IMR-90 (cell line): Measurements from ENCODE around the gene COL2A1. TPM values are rescaled to one million over a fixed set of nuclear protein-coding genes. Genes with fewer than 3 reads are reported as not detected.
A peak's percentile ranks its signal among the peaks of the same experiment; 100 is the strongest.

Source experiments
- ATAC-seq: fragments of 200-7000 bp; cut with Tn5 transposase; 2 replicates; pipeline ENCODE4 v1.9.1; 2020; ENCODE audit warnings: low read depth, mild to moderate bottlenecking, moderate library complexity
- BruUV-seq: library from RNA; stranded (reverse); fragments of 400-500 nt; replicated peaks from 2 replicates; lab custom pipeline; 2021; lab: Mats Ljungman, UMichigan
- CTCF ChIA-PET: fragments of 300-600 bp; formaldehyde crosslinking; extraction: SDS; loops from one replicate; lab custom pipeline; 2021; ENCODE audit warnings: antibody characterized with exemption; lab: Yijun Ruan, JAX
- POLR2A ChIA-PET: fragments of 300-600 bp; sonication (Branson Sonifier 250); formaldehyde crosslinking; loops from one replicate; lab custom pipeline; 2022; ENCODE audit warnings: antibody characterized with exemption; ENCODE audit not compliant: unreplicated experiment; lab: Charles Lee
- DNase-seq: peaks from one replicate; pipeline ENCODE4 v3.0.0; 2013
- H2AFZ ChIP-seq: replicated peaks from 2 replicates; pipeline ENCODE3; 2013; ENCODE audit warnings: low read length, mild to moderate bottlenecking; ENCODE audit not compliant: poor library complexity
- H2AK5ac ChIP-seq: 2 replicates; pipeline ENCODE4 v1.6.1; 2013; ENCODE audit warnings: low read depth, low read length, inconsistent platforms
- H2AK9ac ChIP-seq: replicated peaks from 2 replicates; pipeline ENCODE3; 2013; ENCODE audit warnings: mild to moderate bottlenecking, low read depth, low read length, moderate library complexity; ENCODE audit not compliant: poor library complexity
- H2BK120ac ChIP-seq: 2 replicates; pipeline ENCODE4 v1.6.1; 2013; ENCODE audit warnings: low read depth, low read length, inconsistent platforms
- H2BK15ac ChIP-seq: 3 replicates; pipeline ENCODE4 v1.6.1; 2013; ENCODE audit warnings: low read depth, low read length, inconsistent platforms
- H2BK20ac ChIP-seq: 2 replicates; pipeline ENCODE4 v1.6.1; 2013; ENCODE audit warnings: low read depth, mild to moderate bottlenecking, inconsistent platforms, low read length, moderate library complexity
- H2BK5ac ChIP-seq: 2 replicates; pipeline ENCODE4 v1.6.1; 2013; ENCODE audit warnings: mild to moderate bottlenecking, low read depth, low read length, inconsistent platforms; ENCODE audit not compliant: poor library complexity, severe bottlenecking
- H3K14ac ChIP-seq: replicated peaks from 2 replicates; pipeline ENCODE4 v1.6.1; 2013; ENCODE audit warnings: low read depth, low read length, inconsistent platforms
- H3K18ac ChIP-seq: 2 replicates; pipeline ENCODE4 v1.6.1; 2013; ENCODE audit warnings: low read depth, low read length, control low read depth
- H3K23ac ChIP-seq: 2 replicates; pipeline ENCODE4 v1.6.1; 2013; ENCODE audit warnings: low read depth, low read length, inconsistent platforms
- H3K27ac ChIP-seq: 2 replicates; pipeline ENCODE4 v1.5.1; 2013; ENCODE audit warnings: mild to moderate bottlenecking, control low read depth, low read length; ENCODE audit not compliant: insufficient read depth
- H3K27me3 ChIP-seq: 2 replicates; pipeline ENCODE4 v1.6.1; 2013; ENCODE audit warnings: low read length; ENCODE audit not compliant: control insufficient read depth, insufficient read depth
- H3K36me3 ChIP-seq: 2 replicates; pipeline ENCODE4 v1.6.1; 2013; ENCODE audit warnings: low read length, mixed read lengths; ENCODE audit not compliant: control insufficient read depth, insufficient read depth
- H3K4ac ChIP-seq: 2 replicates; pipeline ENCODE4 v1.6.1; 2013; ENCODE audit warnings: low read depth, low read length, inconsistent platforms
- H3K4me1 ChIP-seq: 2 replicates; pipeline ENCODE4 v1.6.1; 2013; ENCODE audit warnings: low read length, mixed read lengths; ENCODE audit not compliant: control insufficient read depth, insufficient read depth
- H3K4me2 ChIP-seq: 2 replicates; pipeline ENCODE4 v1.6.1; 2013; ENCODE audit warnings: low read depth, mild to moderate bottlenecking, control low read depth, low read length, moderate library complexity
- H3K4me3 ChIP-seq: 2 replicates; pipeline ENCODE4 v1.5.1; 2013; ENCODE audit warnings: low read depth, mild to moderate bottlenecking, control low read depth, low read length, moderate library complexity; ENCODE audit not compliant: insufficient read depth
- H3K56ac ChIP-seq: 2 replicates; pipeline ENCODE4 v1.6.1; 2013; ENCODE audit warnings: low read length, inconsistent platforms; ENCODE audit not compliant: insufficient read depth; ENCODE audit errors: extremely low read depth
- H3K79me1 ChIP-seq, 2 experiments: 2 replicates each; pipeline ENCODE4 v1.6.1; 2013; ENCODE audit warnings: low read length in 2 of 2, inconsistent platforms in 1 of 2, low read depth in 1 of 2
- H3K9ac ChIP-seq: 2 replicates; pipeline ENCODE4 v1.6.1; 2013; ENCODE audit warnings: low read depth, low read length, control low read depth
- H3K9me1 ChIP-seq: 2 replicates; pipeline ENCODE4 v1.6.1; 2013; ENCODE audit warnings: low read length, inconsistent platforms; ENCODE audit not compliant: insufficient read depth
- H3K9me3 ChIP-seq: 2 replicates; pipeline ENCODE4 v1.6.1; 2013; ENCODE audit warnings: low read length; ENCODE audit not compliant: control insufficient read depth, insufficient read depth
- H4K20me1 ChIP-seq: 2 replicates; pipeline ENCODE4 v1.6.1; 2013; ENCODE audit warnings: low read length, inconsistent platforms; ENCODE audit not compliant: insufficient read depth
- H4K5ac ChIP-seq: 2 replicates; pipeline ENCODE4 v1.6.1; 2013; ENCODE audit warnings: mild to moderate bottlenecking, low read depth, low read length, control low read depth
- H4K8ac ChIP-seq, 2 experiments: 2 replicates each; pipeline ENCODE4 v1.6.1; 2013; ENCODE audit warnings: low read depth in 2 of 2, low read length in 2 of 2, control low read depth in 1 of 2, inconsistent platforms in 1 of 2
- H4K91ac ChIP-seq: 2 replicates; pipeline ENCODE4 v1.6.1; 2013; ENCODE audit warnings: low read depth, low read length, inconsistent platforms; ENCODE audit not compliant: insufficient read depth
- BHLHE40 ChIP-seq: fragments of 150-350 bp; IDR thresholded peaks from 2 replicates; pipeline ENCODE4 v1.6.1; 2016; ENCODE audit warnings: mild to moderate bottlenecking, low read depth, low read length
- CEBPB ChIP-seq: IDR thresholded peaks from 2 replicates; pipeline ENCODE4 v1.6.1; 2012; ENCODE audit warnings: low read depth, low read length, improper control_type of control experiment
- CHD1 ChIP-seq: IDR thresholded peaks from 2 replicates; pipeline ENCODE4 v1.6.1; 2012; ENCODE audit warnings: low read depth, low read length, improper control_type of control experiment
- ELK1 ChIP-seq: fragments of 150-350 bp; IDR thresholded peaks from 2 replicates; pipeline ENCODE4 v1.6.1; 2016; ENCODE audit warnings: low read depth, mild to moderate bottlenecking, low read length, moderate library complexity, borderline replicate concordance
- FOS ChIP-seq: fragments of 150-350 bp; IDR thresholded peaks from 2 replicates; pipeline ENCODE4 v1.6.1; 2016; ENCODE audit warnings: low read depth, low read length
- MAFK ChIP-seq: IDR thresholded peaks from 2 replicates; pipeline ENCODE4 v1.6.1; 2012; ENCODE audit warnings: low read depth, low read length, improper control_type of control experiment
- MXI1 ChIP-seq: IDR thresholded peaks from 2 replicates; pipeline ENCODE4 v1.6.1; 2012; ENCODE audit warnings: low read depth, mild to moderate bottlenecking, low read length, moderate library complexity, borderline replicate concordance
- POLR2A ChIP-seq: IDR thresholded peaks from 2 replicates; pipeline ENCODE4 v1.6.1; 2012; ENCODE audit warnings: mild to moderate bottlenecking, low read depth, low read length
- RAD21 ChIP-seq: IDR thresholded peaks from 2 replicates; pipeline ENCODE4 v1.6.1; 2012; ENCODE audit warnings: low read length, improper control_type of control experiment
- RCOR1 ChIP-seq: IDR thresholded peaks from 2 replicates; pipeline ENCODE4 v1.6.1; 2012; ENCODE audit warnings: mild to moderate bottlenecking, low read length, improper control_type of control experiment; ENCODE audit not compliant: insufficient replicate concordance
- RFX5 ChIP-seq: IDR thresholded peaks from 2 replicates; pipeline ENCODE4 v1.8.0; 2012; ENCODE audit warnings: low read depth, mild to moderate bottlenecking, low read length, moderate library complexity
- SMC3 ChIP-seq: fragments of 150-350 bp; IDR thresholded peaks from 2 replicates; pipeline ENCODE4 v1.6.1; 2016; ENCODE audit warnings: low read depth, mild to moderate bottlenecking, antibody characterized with exemption, low read length, moderate library complexity
- USF2 ChIP-seq: fragments of 150-350 bp; IDR thresholded peaks from 2 replicates; pipeline ENCODE4 v1.6.1; 2017; ENCODE audit warnings: mild to moderate bottlenecking, antibody characterized with exemption, low read length, low read depth
- WGBS, 2 experiments: methylation state at CpG; one replicate each; pipeline versions ENCODE4 v1.1.5 to v1.1.7; 2013; ENCODE audit warnings: missing lambda C conversion rate in 2 of 2; ENCODE audit not compliant: insufficient read length in 1 of 2; ENCODE audit errors: extremely low coverage in 2 of 2; 5-methylcytosine and 5-hydroxymethylcytosine counted together
- dilution Hi-C: fragments of 300-500 bp; cut with HindIII; formaldehyde crosslinking; loops from one replicate; pipeline ENCODE4 v1.14.3; 2018; ENCODE audit warnings: low sequenced_read_pairs; ENCODE audit not compliant: unreplicated experiment
- in situ Hi-C: fragments of 300-500 bp; cut with MboI; formaldehyde crosslinking; loops from 3 replicates; pipeline ENCODE4 v1.14.3; 2019; ENCODE audit warnings: low sequenced_read_pairs, inconsistent platforms, mixed read lengths
- intact Hi-C: fragments of 100-400 bp; cut with micrococcal nuclease; formaldehyde crosslinking; loops from 2 replicates; pipeline ENCODE4 v1.10.0; 2022
- polyA plus RNA-seq, 3 experiments: library from polyadenylated mRNA; depleted of rRNA; stranded (reverse); fragments of >200 nt; gene quantifications; 2 replicates each; pipeline ENCODE4 v1.2.3, GENCODE V29; 2012; ENCODE audit warnings: low replicate concordance in 1 of 3
- total RNA-seq: library from RNA; depleted of rRNA; stranded (reverse); fragments of >200 nt; gene quantifications from 2 replicates; pipeline ENCODE4 v1.2.3, GENCODE V29; 2012

Gene COL2A1
- total and polyA plus RNA-seq, 2 of the 4 experiments (the other 2 are of a cell fraction) = 0.05 TPM; not detected in 1

- no peak for TF ChIP-seq BHLHE40
Observed at GRCh38 chr12:48005001-48005749, 899 bp upstream of the COL2A1 start (continued).

GRCh38 chr12:48003226-48004052, 837 bp downstream of the COL2A1 start:
- Histone ChIP-seq H3K9me1 (no peaks in the 10 kb centered on the region), H3K4me3 (no peak overlapping the region), H2AK9ac (peak overlapping the region; percentile 3), H3K4me2 (peak overlapping the region; percentile 58; the same call in 1 of the 2 replicates), H2BK20ac (no peak overlapping the region), H3K18ac (no peak overlapping the region), H2BK120ac (no peak overlapping the region), H4K91ac (no peak overlapping the region), H3K23ac (0 out of 2 replicates have a peak overlapping the region, but pooled peaks have one; percentile 12), H3K36me3 (no peaks in the 10 kb centered on the region), H2AFZ (peak overlapping the region; percentile 47), H3K27ac (no peak overlapping the region), H3K27me3 (peaks cover 76% of the 10 kb centered on the region), H2BK5ac (no peak overlapping the region), H2AK5ac (no peak overlapping the region), H3K9me3 (no peaks in the 10 kb centered on the region), H3K14ac (no peak overlapping the region), H2BK15ac (no peak overlapping the region), H3K79me1 (no peaks in the 10 kb centered on the region), H3K9ac (no peak overlapping the region), H4K20me1 (peaks cover 6% of the 10 kb centered on the region; the same call in 1 of the 2 replicates), H3K4ac (no peak overlapping the region), H4K5ac (no peak overlapping the region), H4K8ac (no peak overlapping the region), H3K4me1 (peaks cover 4% of the 10 kb centered on the region; the same call in 1 of the 2 replicates), H3K56ac (no peak overlapping the region)
- dilution Hi-C loops (no loop called here), intact Hi-C loops (no loop called here), in situ Hi-C loops (no loop called here)
- BruUV-seq = no TSS peak
- 6% methylated on average over 15 of the region's 38 CpGs; no CpG with 5 or more reads in 1 of the 2 experiments for WGBS, 2 experiments
- CTCF ChIA-PET = no interaction called here
- POLR2A ChIA-PET = no interaction called here
- DNase-seq (no peak), ATAC-seq (no peak)
- no peak for TF ChIP-seq POLR2A
- TF ChIP-seq RAD21 = no peak
- no peak for TF ChIP-seq CHD1
- TF ChIP-seq MAFK = no peak
- TF ChIP-seq RCOR1 = no peak
- TF ChIP-seq RFX5 = no peak
- TF ChIP-seq USF2 = no peak
- TF ChIP-seq CEBPB = no peak
- no peak for TF ChIP-seq SMC3
- TF ChIP-seq FOS = no peak
- TF ChIP-seq BHLHE40 = no peak
- TF ChIP-seq ELK1 = no peak
- TF ChIP-seq MXI1 = no peak
